Measurements from ENCODE around the gene FGF10. TPM values are rescaled to one million over a fixed set of nuclear protein-coding genes. Genes with fewer than 3 reads are reported as not detected.

The FGF10 gene
- total RNA-seq, 2 experiments from 2014 or later = not detected

DNA sequence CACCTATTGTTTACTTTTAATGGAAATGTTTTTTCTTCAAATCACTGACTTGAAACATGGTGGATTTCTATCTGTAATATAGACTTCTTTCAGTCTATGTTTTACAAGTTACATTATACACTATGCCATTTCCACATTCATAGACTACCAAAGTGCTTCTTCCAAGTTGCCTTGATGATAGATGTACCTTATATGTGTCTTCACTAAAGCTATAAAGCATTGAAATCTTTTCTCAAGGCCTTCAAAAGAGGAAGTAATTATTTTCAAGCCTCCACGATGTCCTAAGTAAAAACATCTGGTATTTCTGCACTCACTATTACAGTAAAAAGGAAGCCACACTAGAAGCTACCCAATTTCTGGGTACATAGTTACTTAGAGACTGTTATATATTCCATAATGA is 113.3 kb downstream of the FGF10 start:
- intact Hi-C loops (cut with micrococcal nuclease) = no loop called here
- CTCF ChIA-PET = no interaction called here
- H3K36me3 Mint-ChIP-seq (ENCODE audit: low read depth) = no peaks in the 10 kb centered on the region
- no peaks in the 10 kb centered on the region for H3K4me1 Mint-ChIP-seq (ENCODE audit: low read depth)
- H3K27me3 Mint-ChIP-seq (ENCODE audit: low read depth) = no peaks in the 10 kb centered on the region
- no peak overlapping the region for H3K4me3 Mint-ChIP-seq
- no peak overlapping the region for H3K27ac Mint-ChIP-seq
- H3K9me3 Mint-ChIP-seq = peaks cover 7% of the 10 kb centered on the region
- DNase-seq = no peak

DNA sequence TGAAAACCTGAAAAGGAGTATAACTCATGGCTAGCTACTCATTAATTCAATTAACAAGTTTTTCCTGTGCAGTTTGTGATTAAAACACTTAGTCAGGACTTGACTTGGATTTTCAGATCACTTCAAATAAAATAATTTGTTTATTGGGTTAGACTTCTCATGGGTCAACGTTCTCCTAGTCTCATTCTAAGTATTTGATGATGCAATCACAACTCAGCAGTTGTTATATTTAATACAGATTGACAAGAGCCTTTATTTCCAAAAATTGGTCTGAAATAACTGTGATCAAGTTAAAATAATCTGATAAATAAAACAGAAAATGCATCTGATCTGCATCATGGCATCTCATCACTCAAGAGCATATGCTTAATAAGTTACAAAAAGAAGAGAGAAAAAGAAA is 113.9 kb downstream of the FGF10 start:
- H3K4me3 Mint-ChIP-seq = no peak overlapping the region
- no peak for DNase-seq
- intact Hi-C loops (cut with micrococcal nuclease) = no loop called here
- CTCF ChIA-PET = no interaction called here
- no peaks in the 10 kb centered on the region for H3K27me3 Mint-ChIP-seq (ENCODE audit: low read depth)
- no peaks in the 10 kb centered on the region for H3K36me3 Mint-ChIP-seq (ENCODE audit: low read depth)
- H3K4me1 Mint-ChIP-seq (ENCODE audit: low read depth) = no peaks in the 10 kb centered on the region
- no peak overlapping the region for H3K27ac Mint-ChIP-seq
- H3K9me3 Mint-ChIP-seq = peaks cover 4% of the 10 kb centered on the region

DNA sequence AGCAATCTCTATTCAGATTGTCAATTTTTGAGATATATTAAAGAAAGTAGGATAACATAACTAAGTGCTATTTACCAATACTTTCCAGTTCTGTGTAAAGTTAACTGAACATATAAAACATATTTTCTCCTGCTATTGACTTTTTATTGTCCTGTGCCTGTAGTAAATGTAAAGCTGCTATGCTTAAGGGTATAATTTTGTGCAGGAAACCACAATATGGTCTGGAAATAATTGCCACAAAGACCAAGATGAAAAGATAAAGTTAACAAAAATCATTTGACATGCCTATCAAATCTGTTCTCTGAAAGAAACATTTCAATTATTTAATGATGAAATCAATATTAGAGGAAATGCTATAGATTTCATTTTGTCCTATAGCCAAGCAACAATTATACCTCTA is 121.3 kb downstream of the FGF10 start:
- no peak for DNase-seq
- H3K4me1 Mint-ChIP-seq (ENCODE audit: low read depth) = no peaks in the 10 kb centered on the region
- no peak overlapping the region for H3K4me3 Mint-ChIP-seq
- no peaks in the 10 kb centered on the region for H3K27me3 Mint-ChIP-seq (ENCODE audit: low read depth)
- intact Hi-C loops (cut with micrococcal nuclease) = no loop called here
- H3K27ac Mint-ChIP-seq = no peak overlapping the region
- H3K36me3 Mint-ChIP-seq (ENCODE audit: low read depth) = no peaks in the 10 kb centered on the region
- peaks cover 4% of the 10 kb centered on the region for H3K9me3 Mint-ChIP-seq
- CTCF ChIA-PET = no interaction called here

DNA sequence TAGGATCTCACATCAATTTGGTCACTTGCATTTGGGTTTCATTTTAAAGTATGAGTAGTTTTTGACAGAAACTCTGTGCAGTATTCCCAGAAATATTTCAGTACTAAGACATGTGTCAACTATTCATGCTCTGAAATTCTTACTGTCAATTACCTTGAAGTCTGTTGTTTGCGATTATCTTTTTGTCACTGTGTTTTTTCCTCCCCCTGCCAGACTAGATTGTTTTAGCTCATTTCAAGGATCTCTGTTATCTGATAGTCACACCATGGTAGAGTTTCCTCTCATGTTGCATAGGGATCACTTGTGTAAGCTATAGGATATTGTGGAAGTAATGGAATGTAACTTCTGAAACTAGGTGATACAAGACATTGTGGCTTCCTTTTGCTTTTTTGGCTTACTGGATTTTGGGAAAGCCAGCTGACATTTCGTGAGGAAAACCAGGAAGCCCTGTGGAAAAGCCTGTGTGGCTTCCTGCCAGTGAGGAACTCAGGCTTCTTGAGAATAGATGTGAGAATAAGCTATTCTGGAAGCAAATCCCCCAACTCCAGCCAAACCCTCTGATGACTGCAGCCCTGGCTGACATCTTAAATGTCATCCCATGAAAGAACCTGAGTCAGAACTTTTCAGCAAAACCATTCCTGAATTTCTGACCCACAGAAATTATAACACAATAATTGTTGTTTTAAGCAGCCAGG is 122.2 kb downstream of the FGF10 start:
- Mint-ChIP-seq H3K27me3 (ENCODE audit: low read depth) (no peaks in the 10 kb centered on the region), H3K27ac (no peak overlapping the region), H3K4me1 (ENCODE audit: low read depth) (no peaks in the 10 kb centered on the region), H3K9me3 (peaks cover 2% of the 10 kb centered on the region), H3K4me3 (no peak overlapping the region), H3K36me3 (ENCODE audit: low read depth) (no peaks in the 10 kb centered on the region)
- no peak for DNase-seq
- intact Hi-C loops (cut with micrococcal nuclease) = no loop called here
- CTCF ChIA-PET = no interaction called here

DNA sequence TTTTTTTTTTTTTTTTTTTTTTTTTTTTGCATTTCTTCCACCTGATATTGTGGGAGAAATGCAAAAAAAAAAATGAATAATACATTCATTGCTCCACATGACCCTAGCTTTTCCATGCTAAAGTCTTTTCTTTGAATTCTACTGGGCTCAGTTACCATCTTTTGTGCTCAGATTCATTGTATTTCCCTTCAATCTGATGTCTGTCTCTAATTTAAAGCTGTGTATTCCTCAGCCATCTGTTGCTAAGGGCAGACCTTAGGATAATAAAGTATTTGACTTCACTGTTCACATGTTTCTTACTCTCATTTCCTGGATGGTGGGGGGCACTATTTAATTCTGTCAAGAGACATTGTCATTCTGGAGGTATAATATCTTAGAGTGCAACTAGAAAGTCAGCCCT is 123.5 kb downstream of the FGF10 start:
- Mint-ChIP-seq H3K4me1 (ENCODE audit: low read depth) (no peaks in the 10 kb centered on the region), H3K36me3 (ENCODE audit: low read depth) (no peaks in the 10 kb centered on the region), H3K27me3 (ENCODE audit: low read depth) (no peaks in the 10 kb centered on the region), H3K4me3 (no peak overlapping the region), H3K9me3 (peaks cover 2% of the 10 kb centered on the region), H3K27ac (no peak overlapping the region)
- intact Hi-C loops (cut with micrococcal nuclease) = no loop called here
- CTCF ChIA-PET = no interaction called here
- no peak for DNase-seq

GRCh38 chr5:44260793-44261192 is 128.4 kb downstream of the FGF10 start:
- CTCF ChIA-PET = no interaction called here
- Mint-ChIP-seq H3K4me1 (ENCODE audit: low read depth) (no peaks in the 10 kb centered on the region), H3K4me3 (no peak overlapping the region), H3K27ac (no peak overlapping the region), H3K36me3 (ENCODE audit: low read depth) (no peaks in the 10 kb centered on the region), H3K9me3 (peaks cover 2% of the 10 kb centered on the region), H3K27me3 (ENCODE audit: low read depth) (no peaks in the 10 kb centered on the region)
- DNase-seq = no peak
- intact Hi-C loops (cut with micrococcal nuclease) = no loop called here

GRCh38 chr5:44257653-44258365 is 131.4 kb downstream of the FGF10 start:
- Mint-ChIP-seq H3K27me3 (ENCODE audit: low read depth) (no peaks in the 10 kb centered on the region), H3K4me3 (no peak overlapping the region), H3K9me3 (no peaks in the 10 kb centered on the region), H3K36me3 (ENCODE audit: low read depth) (no peaks in the 10 kb centered on the region), H3K4me1 (ENCODE audit: low read depth) (no peaks in the 10 kb centered on the region), H3K27ac (no peak overlapping the region)
- intact Hi-C loops (cut with micrococcal nuclease) = no loop called here
- no peak for DNase-seq
- CTCF ChIA-PET = no interaction called here

GRCh38 chr5:44257221-44257620 is 132.0 kb downstream of the FGF10 start:
- CTCF ChIA-PET = no interaction called here
- Mint-ChIP-seq H3K4me1 (ENCODE audit: low read depth) (no peaks in the 10 kb centered on the region), H3K27ac (no peak overlapping the region), H3K27me3 (ENCODE audit: low read depth) (no peaks in the 10 kb centered on the region), H3K4me3 (no peak overlapping the region), H3K36me3 (ENCODE audit: low read depth) (no peaks in the 10 kb centered on the region), H3K9me3 (peaks cover 3% of the 10 kb centered on the region)
- no peak for DNase-seq
- intact Hi-C loops (cut with micrococcal nuclease) = no loop called here

Data from activated naive CD4-positive, alpha-beta T cell treated with anti-CD3 and anti-CD28 coated beads for 36 hours (primary cell).